H1 (cell line): Measurements from ENCODE around the gene CXCL17. TPM values are rescaled to one million over a fixed set of nuclear protein-coding genes. Genes with fewer than 3 reads are reported as not detected.

Experiments
- CTCF ChIA-PET: fragments of 300-600 bp; sonication (Branson Sonifier 250); formaldehyde crosslinking; loops from one replicate; lab custom pipeline; 2021; ENCODE audit not compliant: partially characterized antibody; lab: Charles Lee
- POLR2A ChIA-PET: fragments of 300-600 bp; sonication (Branson Sonifier 250); formaldehyde crosslinking; loops from one replicate; lab custom pipeline; 2021; ENCODE audit warnings: inconsistent platforms; ENCODE audit not compliant: partially characterized antibody; lab: Charles Lee
- DNase-seq, 2 experiments: peaks; one replicate each; pipeline versions ENCODE4 v3.0.0 to v3.0.0-alpha.2; 2010 to 2022; ENCODE audit warnings: low spot score in 2 of 2, low read depth in 1 of 2, mixed read lengths in 1 of 2
- FAIRE-seq: peaks from 2 replicates; lab custom pipeline; 2011; peaks lifted over from hg19 to GRCh38; lab: Jason Lieb, UNC
- H2AFZ ChIP-seq: 2 replicates; pipeline ENCODE4 v1.8.1; 2012; ENCODE audit warnings: low read length, inconsistent platforms
- H2AK5ac ChIP-seq: 2 replicates; pipeline ENCODE4 v1.6.1; 2013; ENCODE audit warnings: low read depth, low read length
- H2BK120ac ChIP-seq: replicated peaks from 2 replicates; pipeline ENCODE3; 2013; ENCODE audit warnings: low read depth, low read length, inconsistent platforms
- H2BK12ac ChIP-seq: 2 replicates; pipeline ENCODE4 v1.6.1; 2013; ENCODE audit warnings: low read depth, low read length
- H2BK15ac ChIP-seq: 2 replicates; pipeline ENCODE4 v1.6.1; 2013; ENCODE audit warnings: low read length
- H2BK20ac ChIP-seq: 2 replicates; pipeline ENCODE4 v1.6.1; 2013; ENCODE audit warnings: low read length
- H2BK5ac ChIP-seq: 2 replicates; pipeline ENCODE4 v1.6.1; 2013; ENCODE audit warnings: low read depth, low read length
- H3K14ac ChIP-seq: 2 replicates; pipeline ENCODE4 v1.6.1; 2013; ENCODE audit warnings: inconsistent platforms; ENCODE audit not compliant: insufficient read length
- H3K18ac ChIP-seq: 2 replicates; pipeline ENCODE4 v1.6.1; 2013; ENCODE audit warnings: low read length; ENCODE audit errors: extremely low read depth
- H3K23ac ChIP-seq: 2 replicates; pipeline ENCODE4 v1.6.1; 2013; ENCODE audit warnings: inconsistent platforms; ENCODE audit not compliant: insufficient read length
- H3K23me2 ChIP-seq: 2 replicates; pipeline ENCODE4 v1.6.1; 2013; ENCODE audit warnings: low read depth, low read length
- H3K27ac ChIP-seq: 2 replicates; pipeline ENCODE4 v1.6.1; 2011; ENCODE audit warnings: low read depth, low read length, inconsistent platforms
- H3K27me3 ChIP-seq, 4 experiments: replicated peaks in 1 of 4; 1 replicate in 1 of 4; 2 replicates in 3 of 4; pipeline versions ENCODE4 v1.6.1 to v1.8.1; 2011 to 2013; ENCODE audit warnings: low read length in 3 of 4, mild to moderate bottlenecking in 3 of 4, inconsistent platforms in 2 of 4, mixed read lengths in 2 of 4, moderate library complexity in 1 of 4; ENCODE audit not compliant: control insufficient read depth in 3 of 4, insufficient read depth in 3 of 4; ENCODE audit errors: extremely low read depth in 1 of 4
- H3K36me3 ChIP-seq, 4 experiments: 2 replicates each; pipeline versions ENCODE4 v1.6.1 to v1.8.1; 2011 to 2013; ENCODE audit warnings: mild to moderate bottlenecking in 4 of 4, low read length in 3 of 4, moderate library complexity in 2 of 4, control low read depth in 1 of 4, inconsistent platforms in 1 of 4; ENCODE audit not compliant: insufficient read depth in 4 of 4, control insufficient read depth in 2 of 4
- H3K4ac ChIP-seq: replicated peaks from 2 replicates; pipeline ENCODE3; 2013; ENCODE audit warnings: low read length, low read depth, mixed read lengths, inconsistent platforms; ENCODE audit not compliant: insufficient read length
- H3K4me1 ChIP-seq, 4 experiments: replicated peaks in 1 of 4; 1 replicate in 1 of 4; 2 replicates in 3 of 4; pipeline versions ENCODE4 v1.6.1 to v1.8.1; 2011 to 2013; ENCODE audit warnings: low read length in 3 of 4, inconsistent platforms in 2 of 4, mixed read lengths in 1 of 4; ENCODE audit not compliant: insufficient read depth in 4 of 4, control insufficient read depth in 3 of 4
- H3K4me2 ChIP-seq, 2 experiments: 2 replicates each; pipeline versions ENCODE4 v1.6.1 to v1.8.1; 2011 to 2013; ENCODE audit warnings: low read depth in 2 of 2, low read length in 2 of 2, control low read depth in 1 of 2, inconsistent platforms in 1 of 2, mild to moderate bottlenecking in 1 of 2; ENCODE audit not compliant: insufficient read depth in 1 of 2
- H3K4me3 ChIP-seq, 4 experiments: fragments of 200-600, 300-600 bp in 1 of 4; sonication (generic), shearing (Covaris generic), sonication (Bioruptor Twin) in 1 of 4; 2 replicates each; pipeline versions ENCODE4 v1.5.1 to v1.8.1; 2011 to 2016; ENCODE audit warnings: low read length in 4 of 4, low read depth in 3 of 4, control low read depth in 2 of 4, inconsistent platforms in 2 of 4, mild to moderate bottlenecking in 2 of 4, mixed read lengths in 1 of 4, moderate library complexity in 1 of 4; ENCODE audit not compliant: insufficient read depth in 2 of 4; ENCODE audit errors: extremely low read depth in 1 of 4
- H3K56ac ChIP-seq: replicated peaks from 2 replicates; pipeline ENCODE3; 2013; ENCODE audit warnings: low read depth, mild to moderate bottlenecking, mixed read lengths, low read length, inconsistent platforms; ENCODE audit not compliant: insufficient read length
- H3K79me1 ChIP-seq: 2 replicates; pipeline ENCODE4 v1.6.1; 2013; ENCODE audit warnings: low read depth, low read length, control low read depth
- H3K79me2 ChIP-seq, 2 experiments: 2 replicates each; pipeline versions ENCODE4 v1.6.1 to v1.8.1; 2012 to 2013; ENCODE audit warnings: low read length in 2 of 2, mild to moderate bottlenecking in 2 of 2, inconsistent platforms in 1 of 2; ENCODE audit not compliant: insufficient read depth in 2 of 2, control insufficient read depth in 1 of 2
- H3K9ac ChIP-seq, 4 experiments: replicated peaks in 1 of 4; 1 replicate in 1 of 4; 2 replicates in 3 of 4; pipeline versions ENCODE4 v1.6.1 to v1.8.1; 2011 to 2013; ENCODE audit warnings: low read depth in 3 of 4, low read length in 3 of 4, control low read depth in 2 of 4, mild to moderate bottlenecking in 2 of 4, moderate library complexity in 2 of 4, inconsistent platforms in 1 of 4; ENCODE audit errors: extremely low read depth in 1 of 4
- H3K9me3 ChIP-seq, 2 experiments: 2 replicates each; pipeline versions ENCODE4 v1.6.1 to v1.8.1; 2012 to 2013; ENCODE audit warnings: mild to moderate bottlenecking in 2 of 2, moderate library complexity in 2 of 2, control low read depth in 1 of 2, inconsistent platforms in 1 of 2, low read depth in 1 of 2, low read length in 1 of 2, mixed read lengths in 1 of 2; ENCODE audit not compliant: insufficient read depth in 2 of 2
- H4K20me1 ChIP-seq, 2 experiments: replicated peaks in 1 of 2; 2 replicates each; pipeline versions ENCODE3 to v1.8.1; 2011 to 2013; ENCODE audit warnings: inconsistent platforms in 2 of 2, low read length in 2 of 2, mild to moderate bottlenecking in 1 of 2; ENCODE audit not compliant: insufficient read depth in 2 of 2, control insufficient read depth in 1 of 2
- H4K5ac ChIP-seq: 2 replicates; pipeline ENCODE4 v1.6.1; 2013; ENCODE audit warnings: low read length, low read depth, mixed read lengths, inconsistent platforms; ENCODE audit not compliant: insufficient read length
- H4K8ac ChIP-seq: 2 replicates; pipeline ENCODE4 v1.8.0; 2013; ENCODE audit warnings: mild to moderate bottlenecking, moderate library complexity, low read length, inconsistent platforms; ENCODE audit not compliant: insufficient read depth; ENCODE audit errors: extremely low read depth
- H4K91ac ChIP-seq: replicated peaks from 2 replicates; pipeline ENCODE3; 2013; ENCODE audit warnings: low read length, mixed read lengths, inconsistent platforms; ENCODE audit not compliant: insufficient read length
- BRCA1 ChIP-seq: IDR thresholded peaks from 2 replicates; pipeline ENCODE4 v1.6.1; 2012; ENCODE audit warnings: low read depth, low read length, improper control_type of control experiment
- CBX5 ChIP-seq: fragments of 300-800, 300-1000 bp; sonication (generic); IDR thresholded peaks from 2 replicates; pipeline ENCODE4 v1.7.1; 2016; ENCODE audit warnings: antibody characterized with exemption, low read length, low read depth
- CBX8 ChIP-seq: fragments of 300-800, 300-1000 bp; sonication (generic); IDR thresholded peaks from 2 replicates; pipeline ENCODE4 v1.7.1; 2016; ENCODE audit warnings: low read depth, low read length, borderline replicate concordance
- CHD1 ChIP-seq: IDR thresholded peaks from 2 replicates; pipeline ENCODE4 v1.6.1; 2012; ENCODE audit warnings: low read depth, low read length, improper control_type of control experiment
- CHD2 ChIP-seq: IDR thresholded peaks from 2 replicates; pipeline ENCODE4 v1.6.1; 2012; ENCODE audit warnings: low read length, improper control_type of control experiment
- CREB1 ChIP-seq: IDR thresholded peaks from 2 replicates; pipeline ENCODE4 v1.6.1; 2012; ENCODE audit warnings: inconsistent platforms
- EP300 ChIP-seq, 2 experiments: IDR thresholded peaks; 1 replicate in 1 of 2; 2 replicates in 1 of 2; pipeline ENCODE4 v1.6.1; 2011 to 2012; ENCODE audit warnings: low read depth in 2 of 2, low read length in 2 of 2, mild to moderate bottlenecking in 2 of 2, borderline replicate concordance in 1 of 2, inconsistent platforms in 1 of 2, moderate library complexity in 1 of 2
- KDM4A ChIP-seq: IDR thresholded peaks from one replicate; pipeline ENCODE4 v1.7.1; 2012; ENCODE audit warnings: low read depth, mild to moderate bottlenecking, moderate library complexity, low read length, inconsistent platforms; ENCODE audit not compliant: severe bottlenecking
- POLR2A ChIP-seq, 2 experiments: IDR thresholded peaks; 1 replicate in 1 of 2; 2 replicates in 1 of 2; pipeline ENCODE4 v1.6.1; 2011; ENCODE audit warnings: low read depth in 2 of 2, low read length in 2 of 2, mild to moderate bottlenecking in 2 of 2; ENCODE audit errors: control extremely low read depth in 1 of 2
- POLR2AphosphoS5 ChIP-seq: IDR thresholded peaks from 2 replicates; pipeline ENCODE4 v1.6.1; 2011; ENCODE audit warnings: low read depth, low read length
- SIRT6 ChIP-seq: IDR thresholded peaks from one replicate; pipeline ENCODE4 v1.7.1; 2012; ENCODE audit warnings: low read length, inconsistent platforms
- SP1 ChIP-seq: IDR thresholded peaks from 2 replicates; pipeline ENCODE4 v1.6.1; 2011; ENCODE audit warnings: low read depth, low read length
- SP4 ChIP-seq: IDR thresholded peaks from 2 replicates; pipeline ENCODE4 v1.6.1; 2012; ENCODE audit warnings: low read length, inconsistent platforms
- ZNF274 ChIP-seq: IDR thresholded peaks from 2 replicates; pipeline ENCODE4 v1.7.0; 2012; ENCODE audit warnings: low read length, borderline replicate concordance; ENCODE audit errors: extremely low read depth
- WGBS, 2 experiments: shearing (Covaris generic) in 1 of 2; methylation state at CpG; one replicate each; pipeline versions ENCODE4 v1.1.6 to v1.1.7; 2013 to 2015; ENCODE audit warnings: low lambda C conversion rate in 2 of 2, mixed read lengths in 2 of 2, inconsistent platforms in 1 of 2, low coverage in 1 of 2, missing lambda C conversion rate in 1 of 2; ENCODE audit not compliant: insufficient replicate concordance in 2 of 2, insufficient coverage in 1 of 2, insufficient read length in 1 of 2; ENCODE audit errors: extremely low coverage in 1 of 2, missing lambda C conversion rate in 1 of 2; 5-methylcytosine and 5-hydroxymethylcytosine counted together
- polyA plus RNA-seq, 7 experiments: library from polyadenylated mRNA; depleted of rRNA in 3 of 7; stranded (reverse) in 5 of 7; unstranded in 2 of 7; fragments of >200 nt in 5 of 7; fragments of 200-250 nt in 2 of 7; gene quantifications; 1 replicate in 5 of 7; 2 replicates in 1 of 7; 4 replicates in 1 of 7; pipeline versions ENCODE4 v1.2.1 to v1.2.3, GENCODE V29; 2011 to 2013; ENCODE audit warnings: missing spikeins in 2 of 7, mixed read lengths in 2 of 7
- total RNA-seq: library from RNA; stranded (reverse); fragmentation: NEBNext Ultra II Directional; extraction: Animal tissue kit (Norgen Biotek cat#: 25700); gene quantifications from 2 replicates; pipeline ENCODE4 v1.2.1, GENCODE V29; 2021

CXCL17 gene
- total and polyA plus RNA-seq, 2 of the 8 experiments (the other 6 are each of a cell fraction or from before 2014, with no cell fraction given): not detected

DNA sequence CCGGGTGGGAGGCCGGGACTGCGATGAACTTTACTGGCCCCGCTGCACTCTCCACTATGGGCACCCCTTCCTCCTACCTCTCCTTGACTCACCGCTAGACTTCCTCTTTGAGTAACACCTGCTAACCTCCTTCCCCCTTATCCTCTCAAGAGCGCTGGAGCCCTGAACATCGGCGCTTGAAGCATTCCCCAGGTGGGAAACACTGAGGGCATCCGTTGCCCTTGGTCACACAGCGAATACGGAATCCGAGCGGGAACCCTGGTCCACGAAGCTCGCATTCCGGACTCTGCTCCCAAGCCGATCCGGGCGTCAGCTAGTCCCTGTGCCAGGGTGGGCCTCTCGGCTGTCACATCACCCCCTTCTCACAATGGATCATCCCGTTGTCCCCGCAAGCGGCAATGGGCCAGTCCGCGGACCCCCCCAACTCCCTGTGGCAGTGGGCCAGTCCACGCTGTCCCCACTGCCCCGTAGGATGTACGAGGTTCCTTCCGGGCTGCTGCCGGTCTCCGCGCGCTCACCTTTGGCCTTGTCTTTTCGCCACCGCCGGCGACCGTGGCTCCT lies 19.8 kb downstream of the CXCL17 start:
- CTCF ChIA-PET: interaction anchor here (0.5 to 10.3 kb wide), 11 partner anchors 11 to 1632 kb away, joined by 3 to 101 read pairs (median 4); partner anchors contain the start of gene CXCL17
- DNase-seq: no peak
- H3K56ac ChIP-seq: no peak overlapping the region
- H3K4me1 ChIP-seq: peaks cover 0 to 13% (median 4%) of the 10 kb centered on the region in 4 experiments; a peak in 5 of 7 replicates
- no peak overlapping the region for H3K14ac ChIP-seq
- FAIRE-seq: no peak
- H3K4me3 ChIP-seq: peak overlapping the region; percentile 58 to 68 (median 64)
- no peaks in the 10 kb centered on the region for H3K36me3 ChIP-seq
- no peak overlapping the region for H2BK20ac ChIP-seq
- H2BK12ac ChIP-seq: 0 out of 2 replicates have a peak overlapping the region, but pooled peaks have one; percentile 9
- 9% methylated on average over 38 of the region's 38 CpGs; no CpG with 5 or more reads in 1 of the 2 experiments for WGBS, 2 experiments
- no peak overlapping the region for H2AFZ ChIP-seq
- H4K8ac ChIP-seq: no peak overlapping the region; the same call in 1 of the 2 replicates
- H2BK15ac ChIP-seq: peak overlapping the region; percentile 8
- H2BK120ac ChIP-seq: no peak overlapping the region
- no peak overlapping the region for H3K27ac ChIP-seq
- peaks cover 7 to 16% of the 10 kb centered on the region in 2 experiments for H4K20me1 ChIP-seq
- no peak overlapping the region for H2AK5ac ChIP-seq
- H3K79me2 ChIP-seq: no peaks in the 10 kb centered on the region
- H4K5ac ChIP-seq: no peak overlapping the region
- no peak overlapping the region for H3K23ac ChIP-seq
- H4K91ac ChIP-seq: no peak overlapping the region
- peak overlapping the region in 2 of 4 experiments; percentile 33 to 36; a peak in 3 of 7 replicates for H3K9ac ChIP-seq
- H2BK5ac ChIP-seq: 0 out of 2 replicates have a peak overlapping the region, but pooled peaks have one; percentile 24
- peak overlapping the region; percentile 77 to 89 for H3K4me2 ChIP-seq
- peaks cover 7% of the 10 kb centered on the region; the same call in 1 of the 2 replicates for H3K23me2 ChIP-seq
- POLR2A ChIA-PET: interaction anchor here (0.6 to 3.1 kb wide), 20 partner anchors 8 to 206 kb away, joined by 3 to 24 read pairs (median 6); partner anchors contain the start of gene CXCL17
- H3K4ac ChIP-seq: no peak overlapping the region
- peak overlapping the region; percentile 71; the same call in 1 of the 2 replicates for H3K18ac ChIP-seq
- H3K9me3 ChIP-seq: peaks cover 4 to 9% of the 10 kb centered on the region in 2 experiments
- H3K27me3 ChIP-seq: peaks cover 13 to 41% (median 35%) of the 10 kb centered on the region in 4 experiments
- H3K79me1 ChIP-seq: no peaks in the 10 kb centered on the region
- TF ChIP-seq ZNF274 (no peak), CBX8 (no peak), POLR2AphosphoS5 (no peak), EP300 (IDR thresholded peaks at IDR 0.05; ENCODE audit: borderline replicate concordance in 1 of 2, low read depth in 2 of 2, low read length in 2 of 2) (peak in 1 of 2 experiments; percentile 98; a peak in 2 of 3 replicates), CHD1 (peak; percentile 91), CBX5 (no peak), SP4 (no peak), SIRT6 (no peak), POLR2A (IDR thresholded peaks at IDR 0.05; ENCODE audit: control extremely low read depth in 1 of 2, low read depth in 2 of 2, low read length in 2 of 2) (no peak; a peak in 1 of 3 replicates), CHD2 (no peak), KDM4A (peak; percentile 90), CREB1 (no peak), SP1 (no peak), BRCA1 (0 out of 2 replicates have a peak, but pooled peaks have one; percentile 40)
